Fibroblast of skin of right quadriceps (primary cell): ENCODE measurements around the gene MYOM1.
"Not testable (repeated sequence)": the region's sequence is repeated elsewhere in the genome, so short reads cannot be mapped to it uniquely, and the experiment has no call there.

Experiments
- DNase-seq: peaks from one replicate; pipeline ENCODE4 v3.0.0-alpha.2; 2013

The MYOM1 gene

DNA sequence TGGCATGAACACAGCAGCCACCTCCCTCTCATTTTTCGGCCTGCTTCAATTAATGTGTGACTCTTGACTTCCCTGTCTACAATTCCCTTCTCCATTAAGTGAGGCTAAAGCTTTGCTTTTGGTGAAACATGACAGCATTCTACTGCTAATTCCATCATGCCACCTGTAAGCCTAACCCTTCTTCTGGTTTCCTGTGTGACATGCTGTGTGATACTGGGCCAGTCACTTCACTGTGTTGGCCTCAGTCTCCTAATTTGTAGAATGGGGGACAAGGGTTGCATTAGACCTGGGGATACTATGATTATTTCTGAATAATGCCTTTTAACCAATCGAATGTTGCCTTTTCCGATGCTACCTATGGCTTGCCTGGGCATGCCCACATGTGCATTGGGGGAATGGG is 146.4 kb downstream of the MYOM1 start:
- DNase-seq, result not testable (repeated sequence)

DNA sequence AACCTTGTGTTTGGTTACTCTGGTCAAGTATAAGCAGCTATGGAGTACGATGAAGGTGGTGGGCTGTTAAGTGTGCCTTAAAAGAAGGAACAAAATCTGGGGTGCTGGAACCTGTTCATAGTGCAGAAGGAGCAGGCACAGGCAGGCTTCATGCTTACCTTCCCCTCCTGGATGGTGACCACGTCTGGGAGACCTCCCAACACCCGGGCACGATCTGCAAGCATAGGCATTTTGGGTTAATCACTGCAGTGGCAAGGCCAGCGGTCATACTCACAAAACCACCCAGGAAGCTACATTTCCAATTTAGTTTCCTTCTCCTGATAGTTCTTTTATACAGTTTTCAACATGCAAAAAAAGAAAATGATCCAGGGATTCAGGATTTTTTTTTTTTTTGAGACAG is 148.1 kb downstream of the MYOM1 start:
- no peak for DNase-seq

DNA sequence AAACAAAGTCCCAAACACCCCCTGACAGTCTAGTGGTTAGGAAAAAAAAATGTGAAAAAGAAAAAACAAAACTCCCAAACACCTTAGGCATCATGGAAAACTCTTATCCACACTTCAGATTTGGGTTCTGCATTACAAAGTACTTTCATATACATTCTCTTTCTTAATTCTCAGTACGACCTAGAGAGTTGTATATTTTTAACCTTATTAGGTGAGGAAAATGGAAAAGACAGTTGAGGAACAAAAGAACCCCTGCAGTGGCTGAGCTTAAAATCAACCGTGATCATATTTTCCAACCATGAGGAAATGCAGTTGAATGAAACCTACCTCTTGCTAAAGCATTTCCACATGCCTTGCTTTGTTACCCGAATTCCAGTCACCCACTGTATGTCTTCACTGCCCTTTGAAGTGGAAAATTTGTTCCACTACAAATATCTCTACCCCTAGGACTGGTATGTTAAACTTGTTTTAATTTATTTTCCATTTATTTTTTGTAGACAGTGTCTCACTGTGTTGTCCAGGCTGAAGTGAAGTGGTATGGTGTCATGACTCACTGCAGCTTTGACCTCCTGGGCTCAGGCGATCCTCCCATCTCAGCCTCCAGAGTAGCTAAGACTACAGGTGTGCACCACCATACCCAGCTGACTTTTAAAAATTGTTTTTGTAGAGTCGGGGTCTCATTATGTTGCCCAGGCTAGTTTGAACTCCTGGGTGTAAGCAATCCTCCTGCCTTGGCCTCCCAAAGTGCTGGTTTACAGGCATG is 149.9 kb downstream of the MYOM1 start:
- no peak for DNase-seq

DNA sequence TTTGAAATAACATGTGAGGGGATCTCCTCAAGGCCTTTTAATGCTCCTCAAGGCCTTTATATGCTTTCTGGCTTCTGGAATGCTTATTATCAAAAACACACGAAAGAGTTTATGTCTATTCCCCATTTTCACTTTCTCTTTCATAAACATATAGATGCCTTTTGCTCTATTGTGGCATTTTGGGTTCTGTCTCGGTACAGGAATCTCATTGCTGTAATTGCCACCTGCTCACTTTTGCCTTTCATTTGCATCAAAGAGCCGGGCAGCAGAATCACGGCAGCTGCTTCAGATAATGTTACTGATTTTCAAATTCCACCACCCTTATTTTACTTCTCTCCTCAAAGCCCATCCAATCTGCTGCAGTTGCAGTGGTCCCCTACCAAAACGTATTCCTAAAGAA is 152.0 kb downstream of the MYOM1 start:
- no peak for DNase-seq

DNA sequence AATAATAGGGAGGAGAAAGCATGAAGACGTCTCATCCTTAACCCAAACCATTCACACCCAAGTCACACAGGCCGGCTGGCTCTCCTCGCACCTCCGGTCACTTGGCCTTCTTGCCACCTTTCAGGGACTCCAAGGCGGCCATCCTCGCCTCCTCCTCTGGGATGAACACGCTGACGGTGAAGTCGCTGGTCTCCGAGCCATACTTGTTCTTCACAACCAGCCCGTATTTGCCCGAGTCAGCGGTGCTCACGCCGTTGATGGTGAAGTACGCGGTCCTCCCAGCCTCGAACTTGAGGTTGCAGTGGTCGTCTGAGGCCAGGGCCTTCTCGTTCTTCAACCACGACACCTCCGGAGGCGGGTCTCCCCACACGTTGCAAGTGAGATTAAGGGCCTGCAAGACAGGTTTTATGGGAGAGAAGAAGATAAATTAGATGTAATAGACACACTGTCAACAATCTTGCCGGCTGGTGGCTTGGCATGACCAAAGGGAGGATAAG is 152.6 kb downstream of the MYOM1 start:
- no peak for DNase-seq

DNA sequence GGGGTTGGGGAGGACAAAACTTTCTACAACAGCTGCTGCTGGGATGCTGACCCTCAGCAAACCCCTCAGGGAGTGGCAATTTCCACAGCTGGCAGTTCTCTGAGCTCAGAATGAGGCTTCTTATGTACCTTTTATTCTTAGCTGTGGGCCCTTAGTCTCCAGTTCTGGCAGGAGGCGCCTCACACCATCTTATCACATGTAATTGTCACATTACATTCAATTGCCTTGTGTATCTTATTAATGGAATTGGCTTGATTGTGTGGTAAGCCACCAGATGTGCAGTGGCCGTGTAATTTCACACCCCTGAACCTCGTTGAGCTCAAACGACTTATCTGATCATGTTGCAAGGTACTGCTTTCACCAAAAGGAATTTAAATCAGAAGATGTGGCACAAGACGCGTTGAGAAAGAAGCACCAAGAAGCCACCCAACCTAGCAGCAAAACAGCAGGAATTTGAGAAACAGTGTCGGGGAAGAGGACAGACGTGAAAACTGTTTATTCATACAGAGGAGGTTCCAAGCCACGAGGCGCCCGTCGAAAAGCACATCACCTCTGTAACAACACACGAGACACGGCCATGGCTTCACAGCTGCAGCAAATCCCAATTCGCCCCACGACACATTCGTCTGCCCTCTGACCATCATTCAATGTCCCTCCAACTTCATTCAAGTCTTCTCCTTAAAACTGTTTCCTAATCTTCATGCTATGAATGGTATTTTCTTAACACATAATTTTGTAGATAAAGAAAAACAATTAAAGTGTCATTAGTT is 153.2 kb downstream of the MYOM1 start:
- no peak for DNase-seq

DNA sequence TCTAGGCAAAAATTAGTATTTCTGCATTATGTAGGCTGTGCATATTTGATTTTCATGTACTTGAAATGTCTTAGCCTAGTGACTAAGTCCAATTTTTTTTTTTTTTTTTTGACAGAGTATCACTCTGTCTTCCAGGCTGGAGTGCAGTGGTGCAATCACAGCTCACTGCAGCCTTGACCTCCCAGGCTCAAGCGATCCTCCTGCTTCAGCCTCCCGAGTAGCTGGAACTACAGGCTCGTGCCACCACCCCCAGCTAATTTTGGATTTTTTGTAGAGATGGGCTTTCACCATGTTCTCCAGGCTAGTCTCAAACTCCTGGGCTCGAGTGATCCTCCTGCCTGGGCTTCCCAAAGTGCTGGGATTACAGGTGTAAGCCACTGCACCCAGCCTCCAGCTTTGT is 156.0 kb downstream of the MYOM1 start:
- not testable (repeated sequence) for DNase-seq

DNA sequence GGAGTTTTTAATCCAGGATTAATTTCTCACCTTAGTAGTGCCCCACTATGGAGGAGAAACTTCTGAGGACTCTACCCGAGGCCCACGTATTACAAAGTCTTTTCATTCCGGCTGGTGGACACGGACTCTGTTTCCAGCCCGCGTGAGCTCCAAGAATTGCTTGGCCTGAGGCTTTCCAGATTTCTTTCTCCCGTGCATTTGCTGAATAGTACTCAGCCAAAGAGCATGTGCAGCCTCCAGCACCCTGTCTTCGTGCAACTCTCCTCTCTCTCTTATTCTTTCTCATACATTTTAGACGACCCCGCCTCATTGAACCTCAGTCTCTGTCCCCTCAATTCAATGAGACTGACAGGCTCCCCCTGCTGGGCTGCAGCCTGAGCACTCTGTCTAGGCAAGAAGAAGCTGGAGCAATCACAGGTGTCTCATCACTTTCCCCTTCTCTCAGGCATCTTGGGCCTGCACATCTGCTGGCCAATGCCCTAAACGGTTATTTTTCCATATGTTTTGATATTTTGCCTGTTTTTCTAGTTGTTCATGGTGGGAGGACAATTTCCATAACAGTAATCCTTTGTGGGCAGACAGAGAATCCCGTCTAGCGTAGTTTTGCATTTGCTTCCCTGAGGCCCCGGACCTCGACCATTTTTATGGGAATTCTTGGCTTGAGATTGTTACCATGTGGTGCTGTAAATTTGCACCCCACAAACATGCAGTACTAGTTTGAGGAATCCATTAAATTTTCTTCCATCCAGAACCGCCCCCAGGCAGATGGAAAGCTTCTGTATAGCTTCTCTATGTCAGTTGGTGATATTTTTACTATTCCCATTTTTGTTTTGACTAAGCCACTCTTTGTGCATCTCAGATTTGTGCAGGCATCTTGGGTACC is 156.7 kb downstream of the MYOM1 start:
- DNase-seq, result no peak

DNA sequence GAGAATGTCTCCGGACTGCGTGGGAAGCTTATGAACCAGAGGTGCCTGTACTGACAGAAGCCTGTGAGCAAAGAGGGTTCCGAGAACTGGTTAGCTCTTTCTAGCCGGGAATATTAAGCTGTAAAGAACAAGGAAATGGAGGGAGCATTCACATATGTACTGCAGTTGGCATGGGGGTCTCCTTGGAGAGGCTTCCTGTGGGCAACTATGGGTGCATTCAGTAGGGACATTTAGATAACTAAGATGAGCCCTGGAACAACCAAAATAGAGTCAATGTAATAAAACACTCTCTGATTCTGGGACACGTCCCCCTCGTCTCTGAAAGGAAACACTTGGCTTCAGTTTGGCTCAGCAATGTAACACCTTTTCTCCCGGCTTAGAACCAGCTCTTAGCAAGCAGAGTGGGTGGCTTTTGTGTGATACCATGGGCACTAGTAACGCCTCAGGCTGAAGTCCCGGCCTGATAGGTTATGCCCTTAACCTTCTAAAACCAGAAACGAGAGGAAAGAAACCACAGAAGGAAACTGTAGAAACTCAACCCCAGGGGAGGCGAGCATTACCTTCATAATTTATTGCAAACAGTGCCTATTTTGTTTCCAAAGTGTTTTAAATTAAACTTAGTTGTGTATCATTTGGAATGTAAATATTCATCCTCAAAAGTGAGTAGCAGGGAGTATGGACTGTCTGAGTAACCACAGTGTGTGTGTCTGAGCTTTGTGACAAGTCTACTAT is 158.0 kb downstream of the MYOM1 start:
- DNase-seq, result no peak

DNA sequence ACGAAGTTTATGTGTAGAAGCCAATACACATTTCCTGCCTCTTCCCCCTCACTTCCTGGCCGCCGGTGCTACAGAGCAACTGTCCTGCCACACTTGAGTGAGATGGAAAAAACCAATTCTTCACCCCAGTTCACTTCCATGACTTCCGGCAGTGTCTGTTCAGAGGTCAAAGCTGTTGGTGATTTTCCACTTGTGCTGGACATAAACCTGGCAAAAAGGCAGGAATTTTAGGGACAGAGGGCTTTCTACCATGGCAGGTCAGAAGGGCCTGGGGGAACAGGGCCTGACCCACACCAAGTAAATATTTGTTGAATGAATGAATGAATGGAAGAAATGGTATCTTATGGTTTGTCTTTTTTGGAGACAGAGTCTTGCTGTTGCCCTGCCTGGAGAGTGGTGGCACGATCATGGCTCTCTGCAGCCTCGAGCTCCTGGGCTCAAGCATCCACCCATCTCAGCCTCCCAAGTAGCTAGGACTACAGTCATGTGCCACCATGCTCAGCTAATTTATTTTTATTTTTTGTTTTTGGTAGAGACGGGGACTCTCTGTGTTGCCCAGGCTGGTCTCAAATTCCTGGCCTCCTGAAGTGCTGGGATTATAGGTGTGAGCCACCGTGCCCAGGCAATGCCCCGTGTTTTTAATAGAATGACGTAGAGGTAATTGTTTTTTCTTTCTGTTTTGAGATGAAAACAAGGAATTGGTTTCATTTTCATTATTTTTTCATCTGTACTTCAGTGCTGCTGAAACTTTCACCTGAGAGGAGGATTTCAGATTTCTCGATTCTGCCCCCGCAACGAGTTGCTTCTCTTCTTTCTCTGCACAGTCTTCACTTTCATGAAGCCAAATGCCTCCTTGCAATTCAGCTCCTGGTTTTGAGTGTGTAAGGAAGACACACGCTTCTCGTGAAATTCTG is 158.8 kb downstream of the MYOM1 start:
- no peak for DNase-seq

DNA sequence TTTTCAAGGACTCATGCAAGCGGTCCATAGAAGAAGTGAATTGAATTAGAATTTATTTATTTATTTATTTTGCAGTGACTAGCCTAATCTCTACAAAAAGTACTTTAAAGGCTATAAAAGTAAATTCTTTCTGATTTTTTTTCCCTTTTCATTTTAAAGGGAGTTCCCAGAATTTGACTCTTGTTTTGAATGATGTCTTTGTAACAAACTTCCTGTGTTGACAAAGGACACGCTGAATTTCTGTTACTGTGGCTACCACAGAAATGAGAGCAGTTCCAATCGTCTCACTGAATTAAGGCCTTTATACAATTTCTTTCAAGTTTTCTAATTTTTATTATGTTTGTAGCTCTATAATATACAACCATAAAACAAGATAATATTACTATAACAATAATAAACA is 160.5 kb downstream of the MYOM1 start:
- no peak for DNase-seq

DNA sequence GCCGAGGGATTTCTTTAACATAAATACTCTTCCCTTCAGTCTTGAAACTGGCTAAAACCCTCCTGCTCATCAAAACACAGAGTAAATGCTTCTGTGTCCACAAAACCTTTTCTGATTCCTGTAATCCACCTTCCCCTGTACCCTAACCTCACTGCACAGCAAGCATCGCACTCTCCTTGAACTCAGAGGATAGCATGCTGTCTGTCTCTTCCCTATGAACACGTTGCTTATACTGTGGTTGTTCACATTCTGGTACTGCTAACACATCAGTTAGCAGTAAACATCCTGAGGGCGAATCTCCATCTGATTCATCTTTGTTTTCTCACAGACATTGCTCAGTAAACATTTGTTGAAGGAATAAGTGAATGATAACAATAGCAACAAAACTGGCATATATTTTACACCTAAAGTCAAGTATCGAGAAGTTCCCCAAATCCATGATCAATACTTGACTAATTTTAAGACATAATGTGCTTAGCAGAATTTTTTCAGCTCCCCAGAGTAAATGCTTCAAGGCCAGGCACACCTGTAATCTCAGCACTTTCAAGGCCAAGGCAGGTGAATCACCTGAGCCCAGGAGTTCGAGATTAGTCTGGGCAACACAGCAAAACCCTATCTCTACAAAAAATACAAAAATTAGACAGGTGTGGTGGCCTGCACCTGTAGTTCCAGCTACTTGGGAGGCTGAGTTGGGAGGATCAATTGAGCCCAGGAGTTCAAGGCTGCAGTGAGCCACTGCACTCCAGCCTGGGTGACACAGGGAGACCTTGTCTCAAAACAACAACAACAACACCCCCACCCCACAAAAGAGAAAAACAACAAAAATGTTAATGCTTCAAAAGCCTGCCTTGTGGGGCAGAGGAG is 161.2 kb downstream of the MYOM1 start:
- no peak for DNase-seq

DNA sequence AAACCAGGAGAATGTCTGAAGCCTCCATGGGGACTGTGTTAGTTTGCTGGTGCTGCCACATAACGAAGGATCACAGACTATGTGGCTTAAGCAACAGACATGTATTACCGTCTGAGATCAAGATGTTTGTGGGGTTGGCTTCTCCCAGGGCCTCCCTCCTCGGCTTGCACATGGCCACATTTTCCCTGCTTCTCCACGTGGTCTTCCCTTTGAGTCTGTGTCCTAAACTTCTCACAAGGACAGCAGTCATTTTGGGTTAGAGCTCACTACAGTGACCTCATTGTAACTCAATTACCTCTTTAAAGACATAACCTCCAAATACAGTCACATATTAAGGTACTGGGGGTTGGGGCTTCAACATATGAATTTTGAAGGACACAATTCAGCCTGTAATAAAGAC is 162.2 kb downstream of the MYOM1 start:
- no peak for DNase-seq

DNA sequence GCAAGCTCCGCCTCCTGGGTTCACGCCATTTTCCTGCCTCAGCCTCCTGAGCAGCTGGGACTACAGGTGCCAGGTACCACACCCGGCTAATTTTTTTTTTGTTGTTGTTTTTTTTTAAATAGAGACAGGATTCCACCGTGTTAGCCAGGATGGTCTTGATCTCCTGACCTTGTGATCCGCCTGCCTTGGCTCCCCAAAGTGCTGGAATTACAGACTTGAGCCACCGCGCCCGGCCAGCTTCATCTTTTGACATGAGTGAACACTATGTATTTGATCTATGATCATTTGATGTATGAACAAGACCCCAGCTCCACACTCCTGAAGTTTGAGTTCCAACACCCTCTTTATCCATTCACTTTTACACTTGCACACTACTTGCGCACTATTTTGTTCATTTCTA is 163.5 kb downstream of the MYOM1 start:
- no peak for DNase-seq

DNA sequence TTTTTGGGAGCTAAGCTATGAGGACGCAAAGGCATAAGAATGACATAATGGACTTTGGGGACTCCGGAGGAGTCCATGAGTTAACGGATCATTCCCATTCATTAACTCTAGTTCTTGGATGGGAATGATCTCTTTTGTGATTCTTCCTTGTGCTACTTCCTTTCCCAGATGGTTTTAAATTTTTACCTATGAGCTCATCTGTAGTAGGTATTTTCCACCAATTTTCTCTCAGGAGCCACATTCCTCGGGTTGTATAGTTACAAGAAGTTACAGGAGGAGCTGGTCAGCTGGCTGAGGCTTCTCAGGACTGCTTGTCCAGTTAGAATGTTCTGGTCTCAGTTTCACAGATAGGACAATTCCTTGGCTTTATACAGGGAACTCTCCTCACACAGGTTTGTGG is 164.0 kb downstream of the MYOM1 start:
- no peak for DNase-seq

DNA sequence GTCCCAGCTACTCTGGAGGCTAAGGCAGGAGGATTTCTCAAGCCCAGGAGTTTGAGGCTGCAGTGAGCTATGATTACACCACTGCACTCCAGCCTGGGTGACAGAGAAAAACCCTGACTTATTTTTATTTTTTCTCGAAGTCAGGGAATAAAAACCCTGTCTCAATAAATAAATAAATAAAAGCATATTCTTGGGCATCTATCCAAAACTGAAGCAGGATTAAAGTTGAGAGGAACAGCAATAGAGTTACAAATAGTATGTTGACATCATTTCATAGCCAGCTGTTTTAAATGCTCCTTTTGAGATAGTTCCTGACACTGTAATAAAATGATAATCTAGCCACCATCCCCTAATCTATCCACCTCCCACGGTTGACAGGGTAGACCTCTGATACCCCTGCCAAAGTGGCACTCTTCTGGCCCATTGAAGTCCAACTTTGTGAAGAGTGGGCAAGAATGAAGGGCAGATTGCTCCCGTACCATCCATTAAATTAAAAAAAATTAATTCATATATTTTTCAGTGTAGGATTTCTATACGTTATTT is 164.5 kb downstream of the MYOM1 start:
- no peak for DNase-seq

DNA sequence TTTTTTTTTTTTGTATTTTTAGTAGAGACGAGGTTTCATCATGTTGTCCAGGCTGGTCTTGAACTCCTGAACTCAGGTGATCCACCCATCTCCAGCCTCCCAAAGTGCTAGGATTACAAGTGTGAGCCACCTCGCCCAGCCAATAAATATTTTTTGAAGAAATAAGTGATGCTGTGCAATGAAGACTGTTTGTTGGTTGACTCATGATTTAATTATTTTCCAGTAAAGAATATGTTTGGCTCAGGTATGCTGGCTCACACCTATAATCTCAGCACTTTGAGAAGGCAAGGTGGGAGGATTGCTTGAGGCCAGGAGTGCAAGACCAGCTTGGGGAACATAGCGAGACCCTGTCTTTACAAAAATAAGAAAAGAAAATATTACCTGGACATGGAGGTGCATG is 165.0 kb downstream of the MYOM1 start:
- no peak for DNase-seq

DNA sequence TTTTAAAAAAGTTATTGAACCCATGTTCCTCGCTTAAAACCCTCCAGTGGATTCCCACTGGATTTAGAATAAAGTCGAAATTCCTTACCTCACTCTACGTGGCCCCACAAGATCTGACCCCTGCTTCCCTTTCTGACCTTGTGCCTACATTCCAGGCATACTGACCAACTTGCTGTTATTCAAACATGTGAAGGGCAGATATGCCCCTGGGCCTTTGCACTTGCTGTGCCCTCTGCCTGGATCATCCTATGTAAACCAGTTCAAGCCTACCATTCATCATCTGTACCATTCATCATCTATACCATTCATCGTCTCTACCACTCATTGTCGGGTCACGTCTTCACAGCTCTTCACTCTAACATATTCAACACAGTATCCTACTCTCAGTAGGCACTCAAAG is 165.6 kb downstream of the MYOM1 start:
- no peak for DNase-seq

DNA sequence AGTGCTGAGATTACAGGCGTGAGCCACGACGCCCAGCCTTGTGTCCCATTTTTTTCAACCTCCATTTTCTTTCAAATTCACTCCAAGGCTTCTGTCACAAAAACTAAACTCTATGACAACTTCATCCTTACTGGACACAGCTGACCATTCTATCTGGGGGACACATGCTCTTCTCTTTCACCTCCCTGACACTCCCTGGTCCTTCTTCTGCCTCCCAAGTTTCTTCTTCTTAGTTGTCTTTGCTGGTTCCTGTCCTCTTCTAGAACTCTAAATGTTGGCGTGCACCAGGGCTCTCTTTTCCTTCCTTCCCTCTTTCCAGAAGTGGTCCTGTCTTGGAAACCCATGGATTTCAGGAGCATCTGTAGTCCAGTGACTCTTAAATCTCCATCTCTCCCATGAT is 166.7 kb downstream of the MYOM1 start:
- DNase-seq, result no peak

DNA sequence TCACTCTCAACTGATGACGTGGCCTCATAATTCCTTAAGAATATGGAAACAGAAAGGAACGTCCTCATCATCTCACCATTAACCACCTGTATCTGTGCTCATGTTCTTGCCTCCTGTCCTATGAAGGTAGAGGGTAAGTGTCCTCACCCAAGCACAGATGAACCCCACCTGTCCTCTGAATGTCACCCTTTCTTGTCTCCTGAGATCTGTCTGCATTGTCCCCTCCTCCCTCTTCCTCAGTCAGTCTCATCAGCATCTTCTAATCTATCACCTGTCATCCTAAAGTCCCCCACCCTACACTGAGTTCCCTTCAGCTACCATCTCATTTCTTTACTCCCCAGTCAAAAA is 167.4 kb downstream of the MYOM1 start:
- DNase-seq, result no peak
